Daoy (cell line): ENCODE data around the gene SLC9A5. TPM values are rescaled to one million over a fixed set of nuclear protein-coding genes. Genes with fewer than 3 reads are reported as not detected.
A peak's percentile ranks its signal among the peaks of the same experiment; 100 is the strongest.

Experiments
- DNase-seq: peaks from one replicate; pipeline ENCODE4 v3.0.0-alpha.2; 2015; ENCODE audit warnings: low read depth
- total RNA-seq: library from RNA; depleted of rRNA; stranded (reverse); fragments of >200 nt; shearing (Covaris generic); gene quantifications from 2 replicates; pipeline ENCODE4 v1.2.3, GENCODE V29; 2014

Gene SLC9A5
- total RNA-seq, 1 experiment from 2014 or later, result 1.8 TPM

- DNase-seq, result no peak
These were observed 33.1 kb upstream of the SLC9A5 start for GRCh38 chr16:67215706-67216105.

GRCh38 chr16:67216612-67217490 lies 31.9 kb upstream of the SLC9A5 start:
- no peak for DNase-seq

- no peak for DNase-seq
These were observed 24.8 kb upstream of the SLC9A5 start for GRCh38 chr16:67223992-67224391.

- DNase-seq, result no peak
These were observed 22.4 kb upstream of the SLC9A5 start for GRCh38 chr16:67226295-67226803.

GRCh38 chr16:67226804-67227566 lies 21.8 kb upstream of the SLC9A5 start, which contains the start of gene TMEM208:
TSS of gene TMEM208 (plus strand) at chr16:67227130. CDS start at chr16:67227219, 89 bp downstream.
- DNase-seq, result peak; percentile 99

GRCh38 chr16:67227567-67227921 lies 21.2 kb upstream of the SLC9A5 start:
- no peak for DNase-seq

- no peak for DNase-seq
These were observed 20.6 kb upstream of the SLC9A5 start for GRCh38 chr16:67228034-67228785.

- no peak for DNase-seq
These were observed 19.9 kb upstream of the SLC9A5 start for GRCh38 chr16:67228905-67229304.

GRCh38 chr16:67229906-67230808 lies 18.6 kb upstream of the SLC9A5 start:
- DNase-seq, result peak; percentile 2

GRCh38 chr16:67230809-67231660 lies 17.7 kb upstream of the SLC9A5 start:
- DNase-seq, result peak; percentile 5

GRCh38 chr16:67233596-67233995 lies 15.2 kb upstream of the SLC9A5 start:
- DNase-seq, result no peak

- DNase-seq, result no peak
These were observed 14.6 kb upstream of the SLC9A5 start for GRCh38 chr16:67234180-67234597.

GRCh38 chr16:67235816-67236562 lies 12.8 kb upstream of the SLC9A5 start:
- DNase-seq, result no peak

- DNase-seq, result peak; percentile 70
These were observed 12.0 kb upstream of the SLC9A5 start for GRCh38 chr16:67236563-67237395.

- DNase-seq, result no peak
These were observed 11.1 kb upstream of the SLC9A5 start for GRCh38 chr16:67237396-67238277.

- DNase-seq, result no peak
These were observed 10.6 kb upstream of the SLC9A5 start for GRCh38 chr16:67238278-67238575.

- no peak for DNase-seq
These were observed 9.8 kb upstream of the SLC9A5 start for GRCh38 chr16:67238806-67239470.
